Activated T-cell treated with anti-CD3 and anti-CD28 coated beads for 48 hours (primary cell): ENCODE results near the gene LEO1.
"Not testable (repeated sequence)": the region's sequence is repeated elsewhere in the genome, so short reads cannot be mapped to it uniquely, and the experiment has no call there.

Experiments used
- DNase-seq: peaks from one replicate; pipeline ENCODE4 v3.0.0-alpha.2; 2020; ENCODE audit warnings: low read depth

Gene LEO1

DNA sequence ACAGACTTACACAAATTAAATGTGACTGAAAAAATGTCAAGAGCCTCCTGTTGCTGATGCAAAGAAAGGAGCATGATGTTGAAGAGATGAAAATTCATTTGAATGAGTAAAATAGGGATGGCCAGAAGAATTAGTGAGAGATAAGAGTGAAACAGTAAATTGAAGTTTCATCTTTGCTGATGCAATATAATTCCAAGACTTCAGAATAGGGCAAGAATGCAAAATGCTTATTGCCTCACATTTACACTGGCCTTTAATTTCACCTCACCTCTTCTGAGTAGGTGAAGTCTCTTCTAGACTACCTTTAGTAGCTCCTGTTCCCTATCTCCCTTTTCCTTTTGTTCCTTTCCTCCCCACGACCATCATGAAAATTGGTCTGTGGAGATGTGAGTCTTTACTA is 32.1 kb upstream of the LEO1 start:
- no peak for DNase-seq

DNA sequence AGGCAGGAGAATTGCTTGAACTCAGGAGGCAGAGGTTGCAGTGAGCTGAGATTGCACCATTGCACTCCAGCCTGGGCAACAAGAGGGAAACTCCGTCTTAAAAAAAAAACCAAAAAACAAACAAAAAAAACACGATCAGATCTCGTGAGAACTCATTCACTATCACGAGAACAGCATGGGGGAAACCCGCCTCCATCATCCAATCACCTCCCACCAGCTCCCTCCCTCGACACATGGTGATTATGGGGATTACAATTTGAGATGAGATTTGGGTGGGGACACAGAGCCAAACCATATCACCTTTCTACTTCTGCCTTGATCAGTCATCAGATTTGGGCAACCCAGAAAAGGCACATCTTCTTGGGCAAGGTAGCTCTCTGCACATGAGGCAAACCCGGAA is 31.5 kb upstream of the LEO1 start:
- DNase-seq: not testable (repeated sequence)

DNA sequence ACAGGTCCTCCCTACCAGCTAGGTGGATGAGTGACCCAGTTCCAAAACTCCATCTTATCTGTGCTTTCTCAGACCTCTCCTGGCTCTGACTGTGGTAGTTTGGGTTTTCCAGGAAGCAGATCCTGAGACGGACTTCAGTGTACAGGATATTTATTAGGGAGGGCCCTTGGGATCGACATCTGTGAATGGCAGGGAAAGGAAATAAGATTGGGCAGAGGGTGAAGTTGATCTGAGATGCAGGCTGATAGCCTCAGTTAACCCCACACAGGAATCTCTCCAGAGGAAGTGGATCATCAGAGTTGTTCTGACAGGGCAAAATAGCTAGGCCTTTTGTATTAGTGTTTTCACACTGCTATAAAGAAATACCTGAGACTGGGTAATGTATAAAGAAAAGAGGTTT is 30.8 kb upstream of the LEO1 start:
- no peak for DNase-seq

DNA sequence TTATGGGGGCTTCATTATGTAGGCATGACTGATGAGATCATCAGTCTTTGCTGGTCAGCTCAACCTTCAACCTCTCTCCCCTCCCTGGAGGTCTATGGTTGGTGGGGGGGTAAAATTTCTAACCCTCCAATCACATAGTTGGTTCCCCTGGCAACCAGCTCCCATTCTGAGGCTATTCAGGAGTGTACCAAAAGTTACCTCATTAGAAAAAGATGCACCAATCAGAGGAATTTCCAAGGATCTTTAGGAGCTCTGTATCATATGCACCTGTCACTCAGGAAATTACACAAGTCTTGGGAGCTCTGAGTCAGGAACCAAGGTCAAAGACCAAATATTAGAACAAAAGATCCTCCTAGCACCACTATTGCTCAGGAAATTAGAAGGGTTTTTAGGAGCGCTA is 21.4 kb upstream of the LEO1 start:
- DNase-seq: no peak

DNA sequence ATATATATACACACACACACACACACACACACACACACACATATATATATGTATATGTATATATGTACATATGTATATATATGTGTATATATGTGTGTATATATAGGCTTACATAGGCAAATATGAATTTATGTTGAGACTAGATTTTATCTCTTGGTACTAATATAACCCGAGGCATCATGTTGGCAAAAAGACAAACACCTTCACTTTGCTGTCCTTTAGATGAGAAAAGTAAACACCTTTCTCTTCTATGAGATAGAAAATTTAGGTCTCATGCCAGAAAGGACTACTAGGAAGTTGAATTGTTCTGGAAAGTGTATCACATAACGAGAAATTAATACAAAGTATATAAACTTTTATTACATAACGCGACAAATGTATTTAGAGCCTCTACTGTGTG is 19.6 kb upstream of the LEO1 start:
- DNase-seq: no peak

DNA sequence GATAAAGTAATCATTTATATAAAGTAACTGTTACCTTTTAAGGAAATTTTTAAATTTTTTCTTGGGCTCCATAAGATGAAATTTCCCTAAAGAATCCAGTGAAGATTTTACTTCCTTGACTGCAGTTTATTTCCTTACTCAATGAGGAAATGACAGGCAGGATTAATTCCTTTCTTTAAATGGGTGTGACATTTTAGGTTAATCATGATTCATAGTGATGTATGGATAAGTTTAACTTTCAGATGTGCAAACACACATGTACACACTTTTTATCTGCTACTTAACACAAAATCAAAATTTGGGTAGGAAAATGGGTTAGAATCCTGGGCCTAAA is 11.2 kb upstream of the LEO1 start:
- no peak for DNase-seq

DNA sequence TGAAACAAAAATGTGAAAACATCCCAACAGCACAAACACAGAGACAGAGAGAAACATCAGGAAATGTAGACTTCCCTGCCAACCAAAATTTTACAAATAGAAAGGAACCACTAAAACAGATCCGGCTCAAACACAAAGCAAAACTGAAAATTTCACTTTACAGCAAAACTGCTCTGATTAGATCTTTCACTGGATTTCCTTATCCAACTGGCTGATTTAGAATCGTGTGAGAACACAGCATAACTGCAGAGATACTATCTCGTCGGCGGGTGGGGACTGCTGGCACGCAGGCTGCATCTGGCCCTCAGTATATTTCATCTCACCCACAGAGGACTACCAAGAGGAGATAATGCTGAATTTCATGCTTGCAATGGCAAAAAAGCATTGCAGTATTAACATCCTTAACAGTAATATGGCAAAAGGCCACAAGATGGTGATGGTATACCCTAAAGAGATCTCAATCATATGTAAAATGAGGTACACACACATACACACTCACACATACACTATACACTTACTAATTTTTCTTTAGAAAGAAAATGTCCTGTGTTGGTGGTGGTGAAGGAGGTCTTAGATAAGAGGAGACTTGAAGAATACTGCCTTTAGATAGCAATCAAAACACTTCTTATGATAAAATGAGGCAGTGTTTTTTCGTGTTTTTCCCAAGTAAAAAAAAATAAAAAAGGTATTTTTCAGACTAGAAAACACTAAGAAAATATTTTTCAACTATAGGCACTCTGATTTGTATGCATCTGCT is 10.6 kb upstream of the LEO1 start:
- DNase-seq: peak; percentile 59

DNA sequence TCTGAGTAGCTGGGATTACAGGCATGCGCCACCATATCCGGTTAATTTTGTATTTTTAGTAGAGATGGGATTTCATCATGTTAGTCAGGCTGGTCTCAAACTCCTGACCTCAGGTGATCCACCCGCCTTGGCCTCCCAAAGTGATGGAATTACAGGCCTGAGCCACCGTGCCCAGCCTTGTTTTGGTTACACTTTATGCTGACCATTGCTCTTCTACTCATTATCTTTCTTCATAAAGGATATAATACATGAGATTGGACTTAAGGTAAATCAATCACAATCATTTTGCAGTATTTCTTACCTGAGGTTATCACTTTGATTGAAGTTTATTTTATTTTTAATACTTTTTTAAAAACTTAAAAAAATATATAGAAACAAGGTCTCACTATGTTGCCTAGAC is 2.2 kb upstream of the LEO1 start:
- DNase-seq: no peak

DNA sequence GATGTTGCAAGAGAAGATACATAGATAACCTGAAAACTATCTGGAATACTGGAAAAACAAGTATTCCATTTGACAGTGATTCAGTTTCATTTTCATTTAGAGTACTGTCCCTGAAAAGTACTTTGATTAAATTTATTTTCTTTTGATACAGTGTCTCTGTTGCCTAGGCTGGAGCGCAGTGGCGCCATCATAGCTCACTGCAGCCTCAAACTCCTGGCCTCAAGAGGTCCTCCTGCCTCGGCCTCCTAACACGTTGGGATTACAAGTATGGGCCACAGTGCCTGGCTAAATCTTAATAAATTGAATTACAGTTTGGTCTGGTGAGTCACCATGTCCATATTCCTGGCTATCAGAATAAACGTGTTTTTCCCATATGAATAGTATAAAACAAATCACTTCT is 1.6 kb upstream of the LEO1 start:
- DNase-seq: no peak

DNA sequence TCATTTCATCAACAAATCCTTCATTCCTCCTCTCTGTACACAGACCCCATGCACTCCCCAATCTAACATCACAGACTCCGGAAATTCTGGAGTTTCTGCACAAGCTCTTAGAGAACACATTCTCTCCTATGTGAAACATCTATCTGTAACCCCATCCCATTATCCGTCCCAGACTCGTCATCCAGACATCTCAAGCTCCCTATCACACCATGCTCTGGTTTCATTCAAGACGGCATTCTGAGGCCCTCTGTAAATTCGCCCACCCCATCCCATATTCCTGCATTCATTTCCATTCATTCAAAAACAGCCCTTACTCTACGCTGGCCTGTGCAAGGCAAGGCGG is 575 bp downstream of the LEO1 start:
- no peak for DNase-seq

DNA sequence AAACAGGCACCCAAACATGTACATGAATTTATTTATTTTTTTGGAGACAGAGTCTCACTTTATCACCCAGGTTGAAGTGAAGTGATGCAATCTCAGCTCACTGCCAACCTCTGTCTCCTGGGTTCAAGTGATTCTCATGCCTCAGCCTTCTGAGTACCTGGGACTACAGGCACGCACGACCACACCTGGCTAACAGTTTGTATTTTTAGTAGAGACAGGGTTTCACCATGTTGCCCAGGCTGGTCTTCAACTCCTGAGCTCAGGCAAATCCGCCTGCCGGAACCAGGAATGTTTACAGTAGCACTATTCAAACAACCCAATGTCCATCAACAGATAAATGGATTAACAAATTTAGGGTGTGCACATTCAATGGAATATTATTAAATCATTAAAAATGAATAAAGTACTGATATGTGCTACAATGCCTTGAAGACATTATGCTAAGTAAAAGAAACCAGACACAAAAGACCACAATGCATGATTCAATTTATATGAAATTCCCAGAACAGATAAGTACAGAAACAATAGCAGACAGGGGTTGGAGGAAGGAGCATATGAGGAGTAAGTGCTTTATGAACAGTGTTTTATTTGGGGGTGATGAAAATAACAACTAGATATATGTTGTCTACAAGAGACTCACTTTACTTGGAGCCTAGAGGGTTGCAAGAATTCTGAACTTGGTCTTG is 1.3 kb downstream of the LEO1 start:
- no peak for DNase-seq

DNA sequence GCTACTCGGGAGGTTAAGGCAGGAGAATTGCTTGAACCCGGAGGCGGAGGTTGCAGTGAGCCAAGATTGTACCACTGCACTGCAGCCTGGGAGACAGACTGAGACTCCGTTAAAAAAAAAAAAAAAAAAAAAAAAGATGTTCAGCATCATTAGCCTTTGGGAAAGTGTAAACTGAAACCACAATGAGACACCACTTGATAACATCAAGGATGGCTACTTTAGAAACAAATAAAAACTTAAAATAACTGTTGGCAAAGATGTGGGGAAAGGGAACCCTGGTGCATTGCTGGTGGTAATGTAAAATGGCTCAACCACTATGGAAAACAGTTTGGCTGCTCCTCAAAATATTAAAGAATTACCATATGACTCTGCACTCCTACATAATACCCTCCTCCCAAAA is 1.9 kb downstream of the LEO1 start:
- DNase-seq: no peak

DNA sequence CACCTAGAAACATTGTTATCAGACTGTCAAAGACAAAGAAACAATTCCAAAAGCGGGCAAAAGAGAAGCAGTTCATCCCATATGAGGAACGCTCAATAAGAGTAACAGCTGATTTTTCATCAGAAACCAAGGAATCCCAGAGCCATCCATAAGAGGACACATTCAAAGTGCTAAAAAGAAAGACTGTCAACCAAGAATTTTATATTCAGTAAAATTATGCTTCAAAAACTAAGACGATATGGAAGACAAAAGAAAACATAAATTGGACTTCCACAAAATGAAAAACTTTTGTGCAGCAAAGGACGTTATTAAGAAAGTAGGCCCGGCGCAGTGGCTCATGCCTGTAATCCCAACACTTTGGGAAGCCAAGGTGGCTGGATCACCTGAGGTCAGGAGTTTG is 4.0 kb downstream of the LEO1 start:
- no peak for DNase-seq

DNA sequence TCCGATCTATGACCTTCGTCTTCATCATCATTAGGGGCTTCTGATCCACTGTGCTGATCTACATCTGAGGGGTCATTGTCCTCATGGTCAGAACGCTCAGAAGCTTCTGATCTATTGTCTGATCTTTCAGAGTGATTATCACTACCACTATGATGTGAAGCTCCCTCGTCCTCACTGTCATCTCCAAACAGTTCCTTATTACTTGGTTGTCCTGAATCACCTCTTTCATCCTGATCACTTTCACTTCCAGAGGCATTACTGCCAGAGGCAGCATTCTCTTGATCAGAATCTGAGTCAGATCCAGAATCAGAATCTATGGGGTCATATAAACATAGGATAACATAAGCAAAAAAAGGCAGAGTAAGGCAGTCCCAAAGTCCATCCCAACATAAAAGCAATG is 5.4 kb downstream of the LEO1 start:
- no peak for DNase-seq

DNA sequence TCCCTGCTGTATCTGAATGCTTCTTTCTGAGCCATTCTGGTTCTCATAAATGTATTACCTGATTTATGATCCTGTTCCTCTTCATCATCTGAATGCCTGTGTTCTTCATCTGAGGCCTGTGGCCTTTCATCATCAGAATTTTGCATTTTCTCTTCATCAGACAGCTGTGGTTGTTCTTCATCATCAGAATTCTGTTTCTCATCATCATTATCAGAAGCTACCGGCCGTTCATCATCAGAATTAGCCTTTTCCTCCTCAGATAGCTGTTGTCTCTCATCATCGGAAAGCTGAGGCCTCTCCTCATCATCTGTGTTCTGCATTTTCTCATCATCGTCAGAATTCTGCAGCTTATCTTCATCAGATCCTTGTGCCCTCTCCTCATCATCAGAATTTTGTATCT is 5.9 kb downstream of the LEO1 start:
- no peak for DNase-seq

DNA sequence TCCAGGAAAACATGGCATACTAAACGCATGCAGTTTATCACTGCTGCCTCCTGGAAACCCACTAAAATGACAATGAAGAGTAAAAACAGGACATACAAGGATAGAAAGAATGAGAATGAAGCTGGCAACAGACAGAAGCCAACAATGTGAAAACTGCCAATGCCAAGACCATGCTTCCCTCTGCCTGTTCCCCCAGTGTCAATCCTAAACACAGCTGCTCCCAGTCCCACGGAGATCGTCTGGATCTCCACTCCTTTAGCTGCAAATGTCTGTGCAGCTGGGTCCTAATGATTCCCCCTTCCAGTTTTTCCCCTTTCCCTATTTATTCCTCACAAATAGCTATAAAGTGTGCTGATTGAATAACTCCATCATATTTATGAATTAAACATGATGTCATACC is 16.1 kb downstream of the LEO1 start:
- no peak for DNase-seq

DNA sequence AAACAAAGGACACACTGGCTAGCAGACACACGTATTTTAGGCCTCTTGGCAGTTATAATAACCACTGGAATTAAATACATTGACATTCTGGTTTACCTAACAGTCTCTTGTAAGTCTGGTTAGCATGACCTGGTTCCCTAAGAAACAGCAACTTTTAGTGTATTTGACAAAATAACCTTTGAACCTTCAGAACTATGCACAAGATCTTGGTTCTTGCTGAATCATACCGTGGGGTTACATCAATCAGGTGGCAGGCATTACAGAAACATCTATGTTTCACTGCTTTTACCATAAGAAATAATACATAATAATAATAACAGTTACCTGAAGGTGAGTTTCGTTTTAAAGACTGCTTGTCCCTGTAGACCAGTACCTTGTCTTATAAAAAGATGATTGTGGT is 18.8 kb downstream of the LEO1 start:
- DNase-seq: no peak

DNA sequence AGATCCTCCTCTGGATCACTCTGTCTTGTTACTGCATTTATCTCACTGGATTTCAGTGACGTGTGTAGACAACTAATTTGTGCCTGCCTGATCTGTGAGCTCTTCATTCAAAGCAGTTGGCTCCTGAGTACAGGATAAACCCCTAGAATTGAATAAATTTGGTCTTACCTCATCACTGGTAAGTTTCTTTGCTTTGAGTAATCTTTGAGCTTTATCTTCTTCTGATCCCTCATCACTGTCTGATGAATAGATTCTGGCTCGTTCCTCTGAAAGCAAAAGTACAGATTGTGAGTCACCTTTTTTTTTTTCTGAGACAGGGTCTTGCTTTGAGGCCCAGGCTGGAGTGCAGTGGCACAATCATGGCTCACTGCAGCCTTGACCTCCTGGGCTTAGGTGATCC is 24.5 kb downstream of the LEO1 start:
- no peak for DNase-seq

DNA sequence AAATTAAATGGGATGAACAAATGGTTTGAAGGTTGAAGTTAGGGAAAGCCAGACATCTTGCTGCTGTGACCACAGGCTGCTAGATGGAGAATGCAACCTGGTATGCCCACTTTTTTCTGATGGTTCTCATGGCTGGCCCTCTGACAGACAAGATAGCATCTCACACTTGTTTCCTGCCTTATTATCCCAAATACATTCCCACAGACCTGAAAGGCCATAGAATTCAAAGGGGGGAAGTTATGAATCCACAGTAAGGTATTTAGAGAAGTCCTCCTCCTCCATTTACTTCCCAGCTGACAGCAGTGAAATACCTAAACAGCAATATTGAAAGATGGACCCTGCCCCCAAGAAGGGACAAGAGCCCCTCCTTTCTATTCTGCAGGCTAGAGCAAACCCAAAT is 32.4 kb downstream of the LEO1 start:
- DNase-seq: no peak

DNA sequence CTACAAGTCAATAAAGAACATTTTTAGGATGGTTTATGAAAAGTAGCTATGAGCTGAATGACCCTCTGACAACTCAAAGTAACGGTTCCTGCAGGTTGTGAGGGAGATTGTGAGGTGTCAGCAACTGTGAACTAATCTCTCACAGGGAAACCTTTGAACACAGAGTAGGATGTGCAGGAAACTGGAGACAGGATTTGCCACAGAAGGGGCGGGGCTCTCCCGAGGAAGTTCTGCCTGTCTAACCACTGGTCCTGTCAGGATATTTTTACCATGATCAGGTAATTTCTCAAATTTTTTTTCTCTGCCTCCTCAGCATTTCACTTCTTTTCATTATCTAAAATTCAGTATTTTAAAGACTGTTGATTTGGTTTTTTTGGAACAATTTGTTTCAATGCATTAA is 33.3 kb downstream of the LEO1 start:
- DNase-seq: no peak

DNA sequence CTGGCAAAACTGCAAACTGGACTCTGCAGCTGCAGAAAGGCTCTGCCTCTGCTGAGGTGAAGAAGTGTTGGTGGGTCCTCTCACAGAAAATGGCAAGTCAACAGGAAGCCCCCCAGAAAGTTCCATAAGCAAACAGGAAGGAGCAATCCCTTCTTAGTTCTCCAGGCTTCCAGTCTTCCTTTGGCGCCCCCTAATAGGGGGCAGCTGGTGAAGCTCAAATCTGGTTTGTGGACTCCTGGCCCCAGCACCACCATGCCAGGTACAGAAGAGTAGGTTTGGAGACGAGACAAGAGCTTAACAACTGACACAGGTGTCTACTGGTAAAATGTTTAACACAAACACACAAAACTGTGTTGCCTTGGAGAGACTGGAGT is 35.5 kb downstream of the LEO1 start:
- DNase-seq: no peak

DNA sequence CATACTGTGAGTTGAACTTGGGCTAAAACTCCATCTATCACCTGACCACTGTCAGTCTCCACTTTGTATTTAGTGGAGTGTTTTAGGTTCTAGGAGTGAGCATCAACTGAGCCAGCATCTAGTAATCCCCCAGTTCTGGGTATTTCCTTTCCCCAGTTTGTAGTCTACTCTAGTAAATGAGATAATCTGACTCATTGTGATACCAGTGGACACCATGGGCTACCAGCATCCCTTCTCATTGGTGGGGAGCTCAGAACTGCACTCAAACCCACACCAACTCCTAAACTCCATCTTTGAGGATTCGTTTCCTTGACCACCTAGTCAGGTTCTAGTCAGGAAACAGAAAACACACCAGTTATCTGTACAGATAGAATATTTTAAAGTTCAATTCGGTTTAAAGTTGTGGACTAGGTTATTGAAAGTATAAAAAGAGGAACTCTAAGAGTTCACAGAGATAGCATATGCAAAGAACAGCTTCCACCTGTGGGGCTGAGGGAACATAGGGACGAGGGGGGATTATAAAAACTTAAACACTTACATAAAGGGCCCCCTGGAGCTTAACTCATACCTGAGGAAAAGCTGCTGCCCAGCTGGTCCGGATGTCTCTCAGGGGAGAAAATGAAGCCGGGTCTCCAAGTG is 36.0 kb downstream of the LEO1 start:
- DNase-seq: no peak

DNA sequence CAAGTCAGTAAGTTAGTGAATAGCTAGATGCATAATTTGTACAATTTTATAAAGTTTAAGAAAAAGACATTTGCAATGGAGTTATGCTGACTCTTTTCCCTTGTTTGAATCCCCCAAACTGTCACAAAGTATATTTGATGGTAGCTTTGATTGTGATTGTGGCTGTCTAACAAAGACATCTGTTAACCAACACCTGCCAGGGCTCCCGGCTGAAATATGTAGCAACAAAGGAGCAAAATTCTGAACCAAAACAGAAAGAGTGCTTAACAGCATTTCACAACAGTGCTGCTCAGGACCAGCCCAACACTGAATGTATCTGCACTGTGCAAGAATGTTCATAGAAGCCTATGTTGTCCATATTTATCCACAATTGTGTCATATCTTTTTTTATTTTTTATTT is 39.4 kb downstream of the LEO1 start:
- no peak for DNase-seq

DNA sequence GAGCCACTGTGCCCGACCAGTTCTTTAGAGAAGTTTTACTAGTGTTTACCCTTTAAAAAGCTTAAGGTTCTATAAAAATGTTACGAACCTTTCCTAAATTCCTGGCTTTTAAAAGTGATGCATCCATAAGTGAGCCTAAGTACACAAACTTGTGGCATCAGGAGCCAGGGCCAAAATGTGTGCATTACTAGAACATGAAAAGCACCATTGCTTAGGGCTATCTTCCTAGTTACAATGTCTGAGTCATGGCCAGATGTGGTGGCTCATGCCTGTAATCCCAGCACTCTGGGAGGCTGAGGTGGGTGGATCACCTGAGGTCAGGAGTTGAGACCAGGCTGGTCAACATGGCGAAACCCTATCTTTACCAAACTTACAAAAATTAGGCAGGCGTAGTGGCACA is 39.9 kb downstream of the LEO1 start:
- no peak for DNase-seq
